Panc1 (cell line): ENCODE data around the gene CALHM4. TPM values are rescaled to one million over a fixed set of nuclear protein-coding genes. Genes with fewer than 3 reads are reported as not detected.
A peak's percentile ranks its signal among the peaks of the same experiment; 100 is the strongest.

Source experiments
- ATAC-seq: fragments of 200-7000 bp; cut with Tn5 transposase; 2 replicates; pipeline ENCODE4 v1.9.1; 2020; ENCODE audit warnings: mild to moderate bottlenecking, moderate library complexity
- BruUV-seq: library from RNA; stranded (reverse); fragments of 400-500 nt; replicated peaks from 2 replicates; lab custom pipeline; 2021; lab: Mats Ljungman, UMichigan
- CTCF ChIA-PET: fragments of 300-600 bp; sonication (Branson Sonifier 250); formaldehyde crosslinking; loops from one replicate; lab custom pipeline; 2022; ENCODE audit warnings: antibody characterized with exemption; lab: Charles Lee
- POLR2A ChIA-PET: fragments of 300-600 bp; sonication (Branson Sonifier 250); formaldehyde crosslinking; loops from one replicate; lab custom pipeline; 2022; ENCODE audit warnings: antibody characterized with exemption; lab: Charles Lee
- DNase-seq: peaks from one replicate; pipeline ENCODE4 v3.0.0-alpha.2; 2010; ENCODE audit warnings: low read depth, low spot score
- H3K27ac ChIP-seq: 2 replicates; pipeline ENCODE4 v1.5.1; 2011; ENCODE audit warnings: mild to moderate bottlenecking, low read length, inconsistent platforms
- H3K27me3 ChIP-seq: fragments of 200-500 bp; sonication (Bioruptor generic); 2 replicates; pipeline ENCODE4 v1.6.0; 2014; ENCODE audit warnings: low read length, inconsistent platforms; ENCODE audit not compliant: control insufficient read depth, insufficient read depth
- H3K36me3 ChIP-seq: fragments of 200-500 bp; sonication (Bioruptor generic); 2 replicates; pipeline ENCODE4 v1.5.1; 2014; ENCODE audit warnings: inconsistent platforms, mild to moderate bottlenecking, low read length, moderate library complexity; ENCODE audit not compliant: control insufficient read depth, insufficient read depth
- H3K4me1 ChIP-seq: 2 replicates; pipeline ENCODE4 v1.5.1; 2011; ENCODE audit warnings: inconsistent platforms, mild to moderate bottlenecking, low read length, moderate library complexity; ENCODE audit not compliant: control insufficient read depth, insufficient read depth
- H3K4me3 ChIP-seq, 2 experiments: 2 replicates each; pipeline ENCODE4 v1.5.1; 2011 to 2012; ENCODE audit warnings: low read depth in 2 of 2, low read length in 2 of 2, mild to moderate bottlenecking in 2 of 2, inconsistent platforms in 1 of 2, moderate library complexity in 1 of 2
- H3K9me3 ChIP-seq: fragments of 200-500 bp; sonication (Bioruptor generic); 2 replicates; pipeline ENCODE4 v1.5.1; 2014; ENCODE audit warnings: low read depth, mild to moderate bottlenecking, inconsistent platforms, low read length, moderate library complexity; ENCODE audit not compliant: control insufficient read depth, insufficient read depth
- POLR2AphosphoS5 ChIP-seq: IDR thresholded peaks from 2 replicates; pipeline ENCODE4 v1.6.1; 2012; ENCODE audit warnings: mild to moderate bottlenecking, low read depth, low read length, moderate library complexity
- SIN3A ChIP-seq: IDR thresholded peaks from 2 replicates; pipeline ENCODE4 v1.6.1; 2012; ENCODE audit warnings: low read depth, mild to moderate bottlenecking, low read length, moderate library complexity, borderline replicate concordance; ENCODE audit not compliant: insufficient read depth
- TCF7L2 ChIP-seq: IDR thresholded peaks from 2 replicates; pipeline ENCODE4 v1.6.1; 2011; ENCODE audit warnings: mild to moderate bottlenecking, low read depth, low read length, inconsistent platforms
- in situ Hi-C: cut with HindIII; loops from 2 replicates; pipeline ENCODE4 v1.10.0; 2016; ENCODE audit warnings: low sequenced_read_pairs, low pct_unique_long_range_greater_than_20kb
- intact Hi-C: fragments of 100-400 bp; cut with micrococcal nuclease; formaldehyde crosslinking; loops from one replicate; pipeline ENCODE4 v1.10.0; 2022; ENCODE audit not compliant: unreplicated experiment
- total RNA-seq: library from RNA; stranded (reverse); gene quantifications from one replicate; pipeline ENCODE4 v1.2.1, GENCODE V29; 2021; ENCODE audit not compliant: unreplicated experiment
- TF ChIP-seq, protein P1 (sequence below): fragments of 450-650 bp; IDR thresholded peaks from 2 replicates; pipeline ENCODE4 v1.5.1; 2017; ENCODE audit warnings: mild to moderate bottlenecking
- TF ChIP-seq, protein P2 (sequence below), 2 experiments: IDR thresholded peaks; 2 replicates each; pipeline ENCODE4 v1.6.1; 2011 to 2012; ENCODE audit warnings: low read depth in 2 of 2, control low read depth in 1 of 2, low read length in 1 of 2, mild to moderate bottlenecking in 1 of 2, moderate library complexity in 1 of 2; ENCODE audit not compliant: insufficient read depth in 1 of 2

CALHM4 gene
- total RNA-seq, 1 experiment from 2014 or later: not detected

DNA sequence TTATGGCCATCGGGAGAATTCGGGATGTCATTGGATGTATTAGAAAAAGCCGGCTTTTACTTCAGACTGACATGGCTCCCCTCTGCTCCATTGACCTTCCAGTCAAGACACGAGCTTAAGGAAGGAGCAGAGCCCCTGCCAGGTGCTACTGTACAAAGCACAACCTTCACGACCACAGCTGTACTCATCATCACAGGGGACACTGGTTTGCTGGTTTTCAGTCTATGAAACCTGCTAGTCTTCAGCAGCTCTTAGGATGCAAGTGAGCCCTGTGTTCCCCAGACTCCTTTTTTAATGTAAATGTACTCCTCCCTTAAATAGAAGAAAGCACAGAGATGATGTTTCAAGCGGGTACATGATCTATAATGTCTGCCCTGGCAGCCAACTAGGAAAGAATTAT, 6.2 kb upstream of the CALHM4 start:
- in situ Hi-C loops: no loop called here
- POLR2A ChIA-PET: no interaction called here
- Histone ChIP-seq H3K9me3 (no peaks in the 10 kb centered on the region), H3K36me3 (no peaks in the 10 kb centered on the region), H3K27ac (no peak overlapping the region), H3K4me3 (no peak overlapping the region), H3K27me3 (peaks cover 46% of the 10 kb centered on the region), H3K4me1 (no peaks in the 10 kb centered on the region)
- intact Hi-C loops: no loop called here
- BruUV-seq: no TSS peak
- CTCF ChIA-PET: no interaction called here
- ATAC-seq (no peak), DNase-seq (no peak)
- TF ChIP-seq SIN3A (no peak), POLR2AphosphoS5 (no peak), TCF7L2 (no peak)
- TF ChIP-seq, protein P1, sequence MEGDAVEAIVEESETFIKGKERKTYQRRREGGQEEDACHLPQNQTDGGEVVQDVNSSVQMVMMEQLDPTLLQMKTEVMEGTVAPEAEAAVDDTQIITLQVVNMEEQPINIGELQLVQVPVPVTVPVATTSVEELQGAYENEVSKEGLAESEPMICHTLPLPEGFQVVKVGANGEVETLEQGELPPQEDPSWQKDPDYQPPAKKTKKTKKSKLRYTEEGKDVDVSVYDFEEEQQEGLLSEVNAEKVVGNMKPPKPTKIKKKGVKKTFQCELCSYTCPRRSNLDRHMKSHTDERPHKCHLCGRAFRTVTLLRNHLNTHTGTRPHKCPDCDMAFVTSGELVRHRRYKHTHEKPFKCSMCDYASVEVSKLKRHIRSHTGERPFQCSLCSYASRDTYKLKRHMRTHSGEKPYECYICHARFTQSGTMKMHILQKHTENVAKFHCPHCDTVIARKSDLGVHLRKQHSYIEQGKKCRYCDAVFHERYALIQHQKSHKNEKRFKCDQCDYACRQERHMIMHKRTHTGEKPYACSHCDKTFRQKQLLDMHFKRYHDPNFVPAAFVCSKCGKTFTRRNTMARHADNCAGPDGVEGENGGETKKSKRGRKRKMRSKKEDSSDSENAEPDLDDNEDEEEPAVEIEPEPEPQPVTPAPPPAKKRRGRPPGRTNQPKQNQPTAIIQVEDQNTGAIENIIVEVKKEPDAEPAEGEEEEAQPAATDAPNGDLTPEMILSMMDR: no peak
- TF ChIP-seq, protein P2, sequence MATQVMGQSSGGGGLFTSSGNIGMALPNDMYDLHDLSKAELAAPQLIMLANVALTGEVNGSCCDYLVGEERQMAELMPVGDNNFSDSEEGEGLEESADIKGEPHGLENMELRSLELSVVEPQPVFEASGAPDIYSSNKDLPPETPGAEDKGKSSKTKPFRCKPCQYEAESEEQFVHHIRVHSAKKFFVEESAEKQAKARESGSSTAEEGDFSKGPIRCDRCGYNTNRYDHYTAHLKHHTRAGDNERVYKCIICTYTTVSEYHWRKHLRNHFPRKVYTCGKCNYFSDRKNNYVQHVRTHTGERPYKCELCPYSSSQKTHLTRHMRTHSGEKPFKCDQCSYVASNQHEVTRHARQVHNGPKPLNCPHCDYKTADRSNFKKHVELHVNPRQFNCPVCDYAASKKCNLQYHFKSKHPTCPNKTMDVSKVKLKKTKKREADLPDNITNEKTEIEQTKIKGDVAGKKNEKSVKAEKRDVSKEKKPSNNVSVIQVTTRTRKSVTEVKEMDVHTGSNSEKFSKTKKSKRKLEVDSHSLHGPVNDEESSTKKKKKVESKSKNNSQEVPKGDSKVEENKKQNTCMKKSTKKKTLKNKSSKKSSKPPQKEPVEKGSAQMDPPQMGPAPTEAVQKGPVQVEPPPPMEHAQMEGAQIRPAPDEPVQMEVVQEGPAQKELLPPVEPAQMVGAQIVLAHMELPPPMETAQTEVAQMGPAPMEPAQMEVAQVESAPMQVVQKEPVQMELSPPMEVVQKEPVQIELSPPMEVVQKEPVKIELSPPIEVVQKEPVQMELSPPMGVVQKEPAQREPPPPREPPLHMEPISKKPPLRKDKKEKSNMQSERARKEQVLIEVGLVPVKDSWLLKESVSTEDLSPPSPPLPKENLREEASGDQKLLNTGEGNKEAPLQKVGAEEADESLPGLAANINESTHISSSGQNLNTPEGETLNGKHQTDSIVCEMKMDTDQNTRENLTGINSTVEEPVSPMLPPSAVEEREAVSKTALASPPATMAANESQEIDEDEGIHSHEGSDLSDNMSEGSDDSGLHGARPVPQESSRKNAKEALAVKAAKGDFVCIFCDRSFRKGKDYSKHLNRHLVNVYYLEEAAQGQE (IDR thresholded peaks at IDR 0.05; ENCODE audit: insufficient read depth in 1 of 2, low read depth in 2 of 2, low read length in 1 of 2): no peak

DNA sequence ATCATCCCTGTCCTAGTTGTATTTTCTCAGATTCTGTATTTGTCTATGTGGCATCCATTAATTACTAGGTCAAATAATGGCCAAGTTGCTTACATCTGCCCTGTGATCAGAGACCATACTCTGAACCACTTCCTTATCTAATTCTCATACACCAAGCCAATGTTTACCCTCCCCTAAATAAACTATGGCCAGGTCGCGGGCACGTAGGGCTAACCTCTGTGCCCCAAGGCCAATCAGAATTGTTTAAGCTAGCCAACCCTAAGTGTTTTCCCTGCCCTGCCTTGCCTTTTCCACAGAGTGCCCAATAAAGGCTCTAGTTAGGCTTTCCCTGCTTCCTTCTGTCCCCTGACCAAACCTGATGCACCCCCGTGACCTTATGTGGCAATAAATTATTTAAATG, 2.8 kb upstream of the CALHM4 start:
- no peaks in the 10 kb centered on the region for H3K9me3 ChIP-seq
- intact Hi-C loops (no loop called here), in situ Hi-C loops (no loop called here)
- no TSS peak for BruUV-seq
- no peak for DNase-seq
- no peaks in the 10 kb centered on the region for H3K4me1 ChIP-seq
- ChIA-PET CTCF (no interaction called here), POLR2A (no interaction called here)
- no peak overlapping the region for H3K27ac ChIP-seq
- ATAC-seq: peak; percentile 34; the same call in 1 of the 2 replicates
- TF ChIP-seq POLR2AphosphoS5 (no peak), SIN3A (no peak), TCF7L2 (no peak)
- TF ChIP-seq, protein P2 (IDR thresholded peaks at IDR 0.05; ENCODE audit: insufficient read depth in 1 of 2, low read depth in 2 of 2, low read length in 1 of 2): no peak
- TF ChIP-seq, protein P1: no peak
- no peak overlapping the region for H3K4me3 ChIP-seq
- peaks cover 34% of the 10 kb centered on the region for H3K27me3 ChIP-seq
- no peaks in the 10 kb centered on the region for H3K36me3 ChIP-seq
